ENCODE results near the gene NEGR1. TPM values are rescaled to one million over a fixed set of nuclear protein-coding genes. Genes with fewer than 3 reads are reported as not detected.

NEGR1 gene
- total RNA-seq, 1 donor from 2014 or later, result 0.26 TPM

- H3K27me3 ChIP-seq (ENCODE audit: control insufficient read depth, insufficient read depth, low read length), result no peaks in the 10 kb centered on the region
- FAIRE-seq (no peak), DNase-seq (ENCODE audit: low read depth) (no peak)
- no peak overlapping the region for H3K4me3 ChIP-seq (ENCODE audit: low read depth, low read length)
- TF ChIP-seq CTCF (IDR thresholded peaks at IDR 0.05; ENCODE audit: insufficient read depth, low read length, severe bottlenecking), result no peak
- no peaks in the 10 kb centered on the region for H3K36me3 ChIP-seq (ENCODE audit: control insufficient read depth, insufficient read depth, low read length)
Observed at GRCh38 chr1:71940261-71940660, 342.1 kb downstream of the NEGR1 start.

- FAIRE-seq, result no peak
- no peak for DNase-seq (ENCODE audit: low read depth)
- Histone ChIP-seq H3K4me3 (ENCODE audit: low read depth, low read length) (no peak overlapping the region), H3K27me3 (ENCODE audit: control insufficient read depth, insufficient read depth, low read length) (no peaks in the 10 kb centered on the region), H3K36me3 (ENCODE audit: control insufficient read depth, insufficient read depth, low read length) (no peaks in the 10 kb centered on the region)
- TF ChIP-seq CTCF (IDR thresholded peaks at IDR 0.05; ENCODE audit: insufficient read depth, low read length, severe bottlenecking), result no peak
Observed at GRCh38 chr1:71930511-71930910, 351.8 kb downstream of the NEGR1 start.

- H3K4me3 ChIP-seq (ENCODE audit: low read depth, low read length), result no peak overlapping the region
- H3K36me3 ChIP-seq (ENCODE audit: control insufficient read depth, insufficient read depth, low read length), result no peaks in the 10 kb centered on the region
- DNase-seq (ENCODE audit: low read depth) (no peak), FAIRE-seq (no peak)
- H3K27me3 ChIP-seq (ENCODE audit: control insufficient read depth, insufficient read depth, low read length), result no peaks in the 10 kb centered on the region
- TF ChIP-seq CTCF (IDR thresholded peaks at IDR 0.05; ENCODE audit: insufficient read depth, low read length, severe bottlenecking), result no peak
Observed at GRCh38 chr1:71921935-71922559, 360.3 kb downstream of the NEGR1 start.

- DNase-seq (ENCODE audit: low read depth) (no peak), FAIRE-seq (no peak)
- no peaks in the 10 kb centered on the region for H3K27me3 ChIP-seq (ENCODE audit: control insufficient read depth, insufficient read depth, low read length)
- H3K36me3 ChIP-seq (ENCODE audit: control insufficient read depth, insufficient read depth, low read length), result no peaks in the 10 kb centered on the region
- TF ChIP-seq CTCF (IDR thresholded peaks at IDR 0.05; ENCODE audit: insufficient read depth, low read length, severe bottlenecking), result no peak
- no peak overlapping the region for H3K4me3 ChIP-seq (ENCODE audit: low read depth, low read length)
Observed at GRCh38 chr1:71921204-71921603, 361.1 kb downstream of the NEGR1 start.

- FAIRE-seq (no peak), DNase-seq (ENCODE audit: low read depth) (no peak)
- Histone ChIP-seq H3K36me3 (ENCODE audit: control insufficient read depth, insufficient read depth, low read length) (no peaks in the 10 kb centered on the region), H3K27me3 (ENCODE audit: control insufficient read depth, insufficient read depth, low read length) (no peaks in the 10 kb centered on the region), H3K4me3 (ENCODE audit: low read depth, low read length) (no peak overlapping the region)
- no peak for TF ChIP-seq CTCF (IDR thresholded peaks at IDR 0.05; ENCODE audit: insufficient read depth, low read length, severe bottlenecking)
Observed at GRCh38 chr1:71920556-71920955, 361.8 kb downstream of the NEGR1 start.
